ENCODE data around the gene EGR1. TPM values are rescaled to one million over a fixed set of nuclear protein-coding genes. Genes with fewer than 3 reads are reported as not detected.

The EGR1 gene
- total RNA-seq, 1 experiment from 2014 or later: 83.3 TPM

DNA sequence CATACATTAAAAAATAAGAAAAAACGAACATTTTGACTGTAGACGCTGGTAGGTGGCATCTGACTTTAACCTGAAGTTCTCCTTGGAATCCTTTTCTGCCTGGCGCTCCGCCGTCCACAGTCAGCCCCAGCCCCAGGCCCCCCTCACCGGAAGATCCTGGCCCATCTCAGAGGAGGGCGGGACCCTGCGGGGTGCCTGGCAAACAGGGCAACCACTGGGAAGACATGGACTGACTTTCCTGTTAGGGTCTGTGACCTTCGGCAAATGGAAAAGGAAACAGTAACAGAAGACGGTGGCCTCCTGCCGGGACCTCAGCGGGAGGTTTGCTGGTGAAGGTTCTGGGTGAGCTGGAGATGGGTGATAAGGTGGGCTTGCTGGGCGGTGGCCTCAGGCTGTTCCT, 11.7 kb upstream of the EGR1 start:
- H4K20me1 ChIP-seq (ENCODE audit: control insufficient read depth, insufficient read depth, insufficient read length): no peaks in the 10 kb centered on the region
- H4K8ac ChIP-seq (replicated peaks; ENCODE audit: insufficient read length, low read depth, low read length): no peak overlapping the region
- H3K79me1 ChIP-seq (ENCODE audit: insufficient read depth, low read depth, low read length, poor library complexity, severe bottlenecking): no peaks in the 10 kb centered on the region
- no peak overlapping the region for H3K27ac ChIP-seq (ENCODE audit: insufficient read length, low read depth, low read length)
- H3K23ac ChIP-seq (ENCODE audit: insufficient read length, low read depth, low read length): no peak overlapping the region
- no peaks in the 10 kb centered on the region; the same call in 1 of the 2 replicates for H3K4me1 ChIP-seq (ENCODE audit: insufficient read depth, low read length)
- no peak overlapping the region for H2BK12ac ChIP-seq (ENCODE audit: insufficient read length, low read depth, low read length)
- Mint-ChIP-seq H3K9me3 (no peaks in the 10 kb centered on the region), H3K4me3 (no peak overlapping the region), H3K4me1 (peaks cover 32 to 49% of the 10 kb centered on the region in 2 experiments), H3K36me3 (ENCODE audit: insufficient read depth in 1 of 3, low read depth in 3 of 3) (no peaks in the 10 kb centered on the region; a peak in 1 of 7 replicates), H3K27me3 (ENCODE audit: low read depth) (peaks cover 4% of the 10 kb centered on the region; the same call in 1 of the 2 replicates), H3K27ac (no peak overlapping the region)
- no peaks in the 10 kb centered on the region for H3K79me2 ChIP-seq (ENCODE audit: insufficient read depth, low read length)
- H2AK5ac ChIP-seq (ENCODE audit: insufficient read length, low read length): no peak overlapping the region
- no peak overlapping the region for H3K4me2 ChIP-seq (ENCODE audit: insufficient read depth, insufficient read length, low read length)
- no peak overlapping the region for H2AFZ ChIP-seq (ENCODE audit: low read length)
- no peak overlapping the region for H3K18ac ChIP-seq (ENCODE audit: insufficient read length, low read depth, low read length)
- DNase-seq: no peak
- H3K9ac ChIP-seq (ENCODE audit: extremely low read depth, insufficient read length, low read length): no peak overlapping the region
- no peaks in the 10 kb centered on the region for H3K23me2 ChIP-seq (ENCODE audit: insufficient read length, low read depth, low read length, poor library complexity, severe bottlenecking)
- no peak overlapping the region for H2BK15ac ChIP-seq (ENCODE audit: low read depth, low read length)
- H3K14ac ChIP-seq (ENCODE audit: insufficient read depth, low read length): no peak overlapping the region
- H4K91ac ChIP-seq (ENCODE audit: insufficient read length, low read depth, low read length): no peak overlapping the region
- WGBS (ENCODE audit: extremely low coverage, insufficient read length, low lambda C conversion rate): no CpG with 5 or more reads among the region's 13 CpGs
- no peak overlapping the region for H2BK5ac ChIP-seq (ENCODE audit: insufficient read length, low read length)
- no peak overlapping the region for H3K4ac ChIP-seq (ENCODE audit: low read depth, low read length)
- TF ChIP-seq, protein P1, sequence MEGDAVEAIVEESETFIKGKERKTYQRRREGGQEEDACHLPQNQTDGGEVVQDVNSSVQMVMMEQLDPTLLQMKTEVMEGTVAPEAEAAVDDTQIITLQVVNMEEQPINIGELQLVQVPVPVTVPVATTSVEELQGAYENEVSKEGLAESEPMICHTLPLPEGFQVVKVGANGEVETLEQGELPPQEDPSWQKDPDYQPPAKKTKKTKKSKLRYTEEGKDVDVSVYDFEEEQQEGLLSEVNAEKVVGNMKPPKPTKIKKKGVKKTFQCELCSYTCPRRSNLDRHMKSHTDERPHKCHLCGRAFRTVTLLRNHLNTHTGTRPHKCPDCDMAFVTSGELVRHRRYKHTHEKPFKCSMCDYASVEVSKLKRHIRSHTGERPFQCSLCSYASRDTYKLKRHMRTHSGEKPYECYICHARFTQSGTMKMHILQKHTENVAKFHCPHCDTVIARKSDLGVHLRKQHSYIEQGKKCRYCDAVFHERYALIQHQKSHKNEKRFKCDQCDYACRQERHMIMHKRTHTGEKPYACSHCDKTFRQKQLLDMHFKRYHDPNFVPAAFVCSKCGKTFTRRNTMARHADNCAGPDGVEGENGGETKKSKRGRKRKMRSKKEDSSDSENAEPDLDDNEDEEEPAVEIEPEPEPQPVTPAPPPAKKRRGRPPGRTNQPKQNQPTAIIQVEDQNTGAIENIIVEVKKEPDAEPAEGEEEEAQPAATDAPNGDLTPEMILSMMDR (conservative IDR thresholded peaks at IDR 0.05): no peak
- H3T11ph ChIP-seq (ENCODE audit: low read length): no peak overlapping the region
- no peak overlapping the region for H4K5ac ChIP-seq (ENCODE audit: insufficient read length, low read depth, low read length)
- no peaks in the 10 kb centered on the region for H3K27me3 ChIP-seq (ENCODE audit: insufficient read depth, low read length)
- no peak overlapping the region for H3K56ac ChIP-seq (ENCODE audit: insufficient read length, low read depth, low read length)
- no peaks in the 10 kb centered on the region for H3K9me3 ChIP-seq (ENCODE audit: control insufficient read depth, low read depth, low read length)
- no peak overlapping the region for H2BK20ac ChIP-seq (ENCODE audit: low read depth, low read length, poor library complexity, severe bottlenecking)
- H2BK120ac ChIP-seq (ENCODE audit: low read depth, low read length, poor library complexity, severe bottlenecking): no peak overlapping the region
